GM21825 (cell line): ENCODE results near the gene SURF6.
"Not testable (repeated sequence)": the region's sequence is repeated elsewhere in the genome, so short reads cannot be mapped to it uniquely, and the experiment has no call there.

Experiments used
- ATAC-seq: cut with Tn5 transposase; IDR thresholded peaks from one replicate; pipeline ENCODE4 v1.9.1; 2021; ENCODE audit warnings: mild to moderate bottlenecking, moderate library complexity; ENCODE audit not compliant: unreplicated experiment

Gene SURF6

GRCh38 chr9:133329306-133330156, 6.5 kb downstream of the SURF6 start:
- ATAC-seq, result not testable (repeated sequence)

GRCh38 chr9:133327834-133328484, 8.0 kb downstream of the SURF6 start:
- ATAC-seq, result no peak

- not testable (repeated sequence) for ATAC-seq
Observed at GRCh38 chr9:133327021-133327420, 9.0 kb downstream of the SURF6 start.

GRCh38 chr9:133323991-133324703, 11.8 kb downstream of the SURF6 start:
- ATAC-seq, result no peak

GRCh38 chr9:133323211-133323610, 12.8 kb downstream of the SURF6 start:
- ATAC-seq, result no peak

- ATAC-seq, result no peak
Observed at GRCh38 chr9:133322701-133323100, 13.3 kb downstream of the SURF6 start.

GRCh38 chr9:133321411-133321935, 14.5 kb downstream of the SURF6 start:
- no peak for ATAC-seq

GRCh38 chr9:133320421-133320881, 15.5 kb downstream of the SURF6 start:
- ATAC-seq, result no peak

- not testable (repeated sequence) for ATAC-seq
Observed at GRCh38 chr9:133317551-133317950, 18.4 kb downstream of the SURF6 start.

GRCh38 chr9:133315997-133316396, 20.0 kb downstream of the SURF6 start:
- no peak for ATAC-seq

GRCh38 chr9:133309608-133310007, 26.4 kb downstream of the SURF6 start:
- no peak for ATAC-seq

- ATAC-seq, result no peak
Observed at GRCh38 chr9:133307301-133307700, 28.7 kb downstream of the SURF6 start.

- no peak for ATAC-seq
Observed at GRCh38 chr9:133306242-133307204, 29.5 kb downstream of the SURF6 start.

GRCh38 chr9:133305731-133306130, 30.3 kb downstream of the SURF6 start:
- ATAC-seq, result no peak

- no peak for ATAC-seq
Observed at GRCh38 chr9:133304477-133305377, 31.3 kb downstream of the SURF6 start.

GRCh38 chr9:133304158-133304470, 31.9 kb downstream of the SURF6 start:
- no peak for ATAC-seq

- ATAC-seq, result no peak
Observed at GRCh38 chr9:133303266-133304157, 32.5 kb downstream of the SURF6 start.
